NB4 (cell line): ENCODE measurements around the gene SMARCA4.

Experiments
- CTCF ChIP-seq: IDR thresholded peaks from one replicate; pipeline ENCODE4 v1.5.1; 2012; ENCODE audit warnings: low read depth, low read length
- MAX ChIP-seq: IDR thresholded peaks from 2 replicates; pipeline ENCODE4 v1.6.1; 2011; ENCODE audit warnings: low read depth, low read length
- MYC ChIP-seq: IDR thresholded peaks from 2 replicates; pipeline ENCODE4 v1.6.1; 2011; ENCODE audit warnings: low read depth, low read length
- POLR2A ChIP-seq: IDR thresholded peaks from 2 replicates; pipeline ENCODE4 v1.6.1; 2011; ENCODE audit warnings: mild to moderate bottlenecking; ENCODE audit not compliant: insufficient read length; ENCODE audit errors: extremely low read depth

GRCh38 chr19:11088506-11089253, 127.8 kb downstream of the SMARCA4 start:
- TF ChIP-seq CTCF (no peak), MAX (no peak), POLR2A (no peak), MYC (no peak)
